Measurements from ENCODE around the gene CST9L. TPM values are rescaled to one million over a fixed set of nuclear protein-coding genes. Genes with fewer than 3 reads are reported as not detected.

Gene CST9L
- polyA plus RNA-seq, 2 of the 4 experiments (the other 2 are of a cell fraction) = not detected

- FAIRE-seq = no peak
- Histone ChIP-seq H3K4me3 (no peak overlapping the region), H3K27ac (no peak overlapping the region), H3K4me2 (no peak overlapping the region), H3K9me3 (peaks cover 15% of the 10 kb centered on the region; the same call in 2 of the 3 replicates), H3K4me1 (no peaks in the 10 kb centered on the region)
- CTCF ChIA-PET = interaction anchor here (1.3 kb wide), 1 partner anchor 91 kb away, joined by 3 read pairs; no protein-coding TSS in a partner anchor
- POLR2A ChIA-PET = no interaction called here
- WGBS (ENCODE audit: missing lambda C conversion rate) = 4% methylated on average over 1 of the region's 1 CpG
- no peak for ATAC-seq
- no peak for DNase-seq (ENCODE audit: low read depth in 1 of 2, low spot score in 1 of 2)
- no peak for TF ChIP-seq FOSB (CRISPR knock-in tag; IDR thresholded peaks at IDR 0.05)
- TF ChIP-seq FOSL2 (IDR thresholded peaks at IDR 0.05) = no peak
- no peak for TF ChIP-seq FOSL2 (CRISPR knock-in tag; IDR thresholded peaks at IDR 0.05)
- no peak for TF ChIP-seq SMC3 (IDR thresholded peaks at IDR 0.05)
- TF ChIP-seq ATOH8 (CRISPR knock-in tag; IDR thresholded peaks at IDR 0.05; ENCODE audit: low read depth) = no peak
- TF ChIP-seq CBX2 (IDR thresholded peaks at IDR 0.05; ENCODE audit: borderline replicate concordance, low read depth) = no peak
- TF ChIP-seq RCOR1 (IDR thresholded peaks at IDR 0.05; ENCODE audit: low read depth, low read length) = no peak
- TF ChIP-seq, protein P1, sequence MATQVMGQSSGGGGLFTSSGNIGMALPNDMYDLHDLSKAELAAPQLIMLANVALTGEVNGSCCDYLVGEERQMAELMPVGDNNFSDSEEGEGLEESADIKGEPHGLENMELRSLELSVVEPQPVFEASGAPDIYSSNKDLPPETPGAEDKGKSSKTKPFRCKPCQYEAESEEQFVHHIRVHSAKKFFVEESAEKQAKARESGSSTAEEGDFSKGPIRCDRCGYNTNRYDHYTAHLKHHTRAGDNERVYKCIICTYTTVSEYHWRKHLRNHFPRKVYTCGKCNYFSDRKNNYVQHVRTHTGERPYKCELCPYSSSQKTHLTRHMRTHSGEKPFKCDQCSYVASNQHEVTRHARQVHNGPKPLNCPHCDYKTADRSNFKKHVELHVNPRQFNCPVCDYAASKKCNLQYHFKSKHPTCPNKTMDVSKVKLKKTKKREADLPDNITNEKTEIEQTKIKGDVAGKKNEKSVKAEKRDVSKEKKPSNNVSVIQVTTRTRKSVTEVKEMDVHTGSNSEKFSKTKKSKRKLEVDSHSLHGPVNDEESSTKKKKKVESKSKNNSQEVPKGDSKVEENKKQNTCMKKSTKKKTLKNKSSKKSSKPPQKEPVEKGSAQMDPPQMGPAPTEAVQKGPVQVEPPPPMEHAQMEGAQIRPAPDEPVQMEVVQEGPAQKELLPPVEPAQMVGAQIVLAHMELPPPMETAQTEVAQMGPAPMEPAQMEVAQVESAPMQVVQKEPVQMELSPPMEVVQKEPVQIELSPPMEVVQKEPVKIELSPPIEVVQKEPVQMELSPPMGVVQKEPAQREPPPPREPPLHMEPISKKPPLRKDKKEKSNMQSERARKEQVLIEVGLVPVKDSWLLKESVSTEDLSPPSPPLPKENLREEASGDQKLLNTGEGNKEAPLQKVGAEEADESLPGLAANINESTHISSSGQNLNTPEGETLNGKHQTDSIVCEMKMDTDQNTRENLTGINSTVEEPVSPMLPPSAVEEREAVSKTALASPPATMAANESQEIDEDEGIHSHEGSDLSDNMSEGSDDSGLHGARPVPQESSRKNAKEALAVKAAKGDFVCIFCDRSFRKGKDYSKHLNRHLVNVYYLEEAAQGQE (IDR thresholded peaks at IDR 0.05) = no peak
- TF ChIP-seq MYC (IDR thresholded peaks at IDR 0.05; ENCODE audit: borderline replicate concordance, low read length) = no peak
Measured at GRCh38 chr20:23532533-23532932, 35.8 kb downstream of the CST9L start.

GRCh38 chr20:23530937-23531567 is 37.2 kb downstream of the CST9L start:
- no peak for ATAC-seq
- WGBS (ENCODE audit: missing lambda C conversion rate) = 0% methylated on average over 1 of the region's 1 CpG
- Histone ChIP-seq H3K4me1 (no peaks in the 10 kb centered on the region), H3K27ac (no peak overlapping the region), H3K4me3 (no peak overlapping the region), H3K4me2 (no peak overlapping the region), H3K9me3 (peaks cover 15% of the 10 kb centered on the region; the same call in 2 of the 3 replicates)
- no peak for DNase-seq (ENCODE audit: low read depth in 1 of 2, low spot score in 1 of 2)
- POLR2A ChIA-PET = no interaction called here
- no peak for FAIRE-seq
- CTCF ChIA-PET = interaction anchor here (0.6 to 0.9 kb wide), 2 partner anchors 23 to 57 kb away, joined by 3 read pairs; no protein-coding TSS in a partner anchor
- TF ChIP-seq RAD21 (conservative IDR thresholded peaks at IDR 0.05 in 1 of 2, IDR thresholded peaks at IDR 0.05 in 1 of 2) (no peak), GATA3 (IDR thresholded peaks at IDR 0.05; ENCODE audit: borderline replicate concordance) (no peak), EHMT2 (IDR thresholded peaks at IDR 0.05; ENCODE audit: low read depth) (no peak)

DNA sequence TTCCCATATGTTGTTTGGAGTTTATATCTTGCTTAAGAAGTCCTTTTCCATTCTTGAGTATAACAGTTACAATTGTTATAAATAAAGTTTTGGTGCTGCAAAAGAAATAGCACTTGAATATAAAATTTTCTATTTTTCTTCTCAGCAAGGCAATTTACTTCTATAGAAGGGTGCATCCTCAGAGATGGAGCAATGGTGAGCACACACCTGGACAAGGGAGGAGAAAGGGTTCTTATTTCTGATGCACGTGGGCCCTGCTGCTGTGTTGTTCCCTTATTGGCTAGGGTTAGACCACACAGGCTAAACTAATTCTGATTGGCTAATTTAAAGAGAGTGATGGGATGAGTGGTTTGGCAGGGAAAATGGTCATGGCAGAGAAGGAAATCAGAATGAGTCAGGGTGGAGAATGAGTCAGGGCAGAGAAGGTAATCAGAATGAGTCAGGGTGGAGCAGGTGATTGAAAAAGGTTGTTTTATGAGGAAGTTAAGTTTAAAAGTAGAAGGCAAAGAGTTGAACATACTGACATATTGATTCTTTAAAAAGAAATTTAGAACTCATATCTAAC is 39.3 kb downstream of the CST9L start:
- CTCF ChIA-PET = no interaction called here
- POLR2A ChIA-PET = no interaction called here
- Histone ChIP-seq H3K27ac (no peak overlapping the region), H3K4me3 (no peak overlapping the region), H3K4me1 (no peaks in the 10 kb centered on the region), H3K9me3 (peaks cover 15% of the 10 kb centered on the region; the same call in 2 of the 3 replicates), H3K4me2 (no peak overlapping the region)
- 0% methylated on average over 1 of the region's 1 CpG for WGBS (ENCODE audit: missing lambda C conversion rate)
- ATAC-seq = no peak
- peak in 1 of 2 experiments; percentile 12 for DNase-seq (ENCODE audit: low read depth in 1 of 2, low spot score in 1 of 2)
- no peak for FAIRE-seq
- TF ChIP-seq TP53 (CRISPR knock-in tag; IDR thresholded peaks at IDR 0.05) (no peak), ZC3H11A (IDR thresholded peaks at IDR 0.05) (no peak), HES2 (IDR thresholded peaks at IDR 0.05) (no peak), ZSCAN20 (CRISPR knock-in tag; IDR thresholded peaks at IDR 0.05) (no peak), ATOH8 (CRISPR knock-in tag; IDR thresholded peaks at IDR 0.05; ENCODE audit: low read depth) (no peak), BHLHE40 (IDR thresholded peaks at IDR 0.05; ENCODE audit: low read depth, low read length) (no peak), TFCP2L1 (CRISPR knock-in tag; IDR thresholded peaks at IDR 0.05) (no peak)

Data from A549 (cell line).